HEK293 (cell line): Measurements from ENCODE around the gene PLEKHB2.

Experiments used
- PRDM1 ChIP-seq: fragments of 450-650 bp; formaldehyde crosslinking; IDR thresholded peaks from 2 replicates; pipeline ENCODE4; 2016; ENCODE audit warnings: missing biosample characterization, missing genetic modification characterization
- ZNF202 ChIP-seq: fragments of 450-650 bp; formaldehyde crosslinking; IDR thresholded peaks from 2 replicates; pipeline ENCODE4 v1.5.1; 2016; ENCODE audit warnings: missing biosample characterization, missing genetic modification characterization, borderline replicate concordance
- TF ChIP-seq, protein P1 (sequence below): fragments of 450-650 bp; formaldehyde crosslinking; IDR thresholded peaks from 2 replicates; pipeline ENCODE4 v1.5.1; 2016; ENCODE audit warnings: missing biosample characterization, missing genetic modification characterization
- TF ChIP-seq, protein P2 (sequence below): fragments of 450-650 bp; formaldehyde crosslinking; IDR thresholded peaks from 2 replicates; pipeline ENCODE4 v1.5.0; 2017; ENCODE audit warnings: missing biosample characterization, missing genetic modification characterization, borderline replicate concordance

DNA sequence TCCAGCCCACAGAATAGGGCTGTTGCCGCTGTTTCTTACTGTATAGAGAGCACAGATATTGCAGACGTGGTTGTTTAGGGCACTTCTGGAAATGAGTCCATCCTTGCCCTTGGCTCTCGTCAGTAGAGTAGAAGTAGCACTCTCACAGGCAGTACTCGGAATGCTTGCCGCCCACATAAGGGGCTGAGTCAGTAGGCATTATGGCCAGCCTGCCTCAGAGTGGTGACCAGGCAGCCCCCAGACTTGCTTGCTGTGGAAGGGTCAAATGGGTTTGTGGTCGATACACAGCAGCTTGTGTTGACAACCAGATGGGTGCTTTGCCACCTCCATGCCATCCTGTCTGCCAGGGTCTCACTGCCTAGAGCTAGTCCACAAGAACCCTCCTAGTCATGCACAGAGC, 38.7 kb downstream of the PLEKHB2 start:
- TF ChIP-seq, protein P1, sequence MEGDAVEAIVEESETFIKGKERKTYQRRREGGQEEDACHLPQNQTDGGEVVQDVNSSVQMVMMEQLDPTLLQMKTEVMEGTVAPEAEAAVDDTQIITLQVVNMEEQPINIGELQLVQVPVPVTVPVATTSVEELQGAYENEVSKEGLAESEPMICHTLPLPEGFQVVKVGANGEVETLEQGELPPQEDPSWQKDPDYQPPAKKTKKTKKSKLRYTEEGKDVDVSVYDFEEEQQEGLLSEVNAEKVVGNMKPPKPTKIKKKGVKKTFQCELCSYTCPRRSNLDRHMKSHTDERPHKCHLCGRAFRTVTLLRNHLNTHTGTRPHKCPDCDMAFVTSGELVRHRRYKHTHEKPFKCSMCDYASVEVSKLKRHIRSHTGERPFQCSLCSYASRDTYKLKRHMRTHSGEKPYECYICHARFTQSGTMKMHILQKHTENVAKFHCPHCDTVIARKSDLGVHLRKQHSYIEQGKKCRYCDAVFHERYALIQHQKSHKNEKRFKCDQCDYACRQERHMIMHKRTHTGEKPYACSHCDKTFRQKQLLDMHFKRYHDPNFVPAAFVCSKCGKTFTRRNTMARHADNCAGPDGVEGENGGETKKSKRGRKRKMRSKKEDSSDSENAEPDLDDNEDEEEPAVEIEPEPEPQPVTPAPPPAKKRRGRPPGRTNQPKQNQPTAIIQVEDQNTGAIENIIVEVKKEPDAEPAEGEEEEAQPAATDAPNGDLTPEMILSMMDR (tag by site-specific recombination) = no peak
- TF ChIP-seq ZNF202 (tag by site-specific recombination) (no peak), PRDM1 (no peak)
- TF ChIP-seq, protein P2, sequence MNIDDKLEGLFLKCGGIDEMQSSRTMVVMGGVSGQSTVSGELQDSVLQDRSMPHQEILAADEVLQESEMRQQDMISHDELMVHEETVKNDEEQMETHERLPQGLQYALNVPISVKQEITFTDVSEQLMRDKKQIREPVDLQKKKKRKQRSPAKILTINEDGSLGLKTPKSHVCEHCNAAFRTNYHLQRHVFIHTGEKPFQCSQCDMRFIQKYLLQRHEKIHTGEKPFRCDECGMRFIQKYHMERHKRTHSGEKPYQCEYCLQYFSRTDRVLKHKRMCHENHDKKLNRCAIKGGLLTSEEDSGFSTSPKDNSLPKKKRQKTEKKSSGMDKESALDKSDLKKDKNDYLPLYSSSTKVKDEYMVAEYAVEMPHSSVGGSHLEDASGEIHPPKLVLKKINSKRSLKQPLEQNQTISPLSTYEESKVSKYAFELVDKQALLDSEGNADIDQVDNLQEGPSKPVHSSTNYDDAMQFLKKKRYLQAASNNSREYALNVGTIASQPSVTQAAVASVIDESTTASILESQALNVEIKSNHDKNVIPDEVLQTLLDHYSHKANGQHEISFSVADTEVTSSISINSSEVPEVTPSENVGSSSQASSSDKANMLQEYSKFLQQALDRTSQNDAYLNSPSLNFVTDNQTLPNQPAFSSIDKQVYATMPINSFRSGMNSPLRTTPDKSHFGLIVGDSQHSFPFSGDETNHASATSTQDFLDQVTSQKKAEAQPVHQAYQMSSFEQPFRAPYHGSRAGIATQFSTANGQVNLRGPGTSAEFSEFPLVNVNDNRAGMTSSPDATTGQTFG = no peak
